ENCODE results near the gene HOXB1.

GRCh38 chr17:48526608-48527546, 3.9 kb downstream of the HOXB1 start:
- TF ChIP-seq BHLHE40 (IDR thresholded peaks at IDR 0.05; ENCODE audit: borderline replicate concordance) (no peak), PKNOX1 (IDR thresholded peaks at IDR 0.05) (no peak), ARNT (IDR thresholded peaks at IDR 0.05) (no peak)

Measured in HEK293T (cell line).